Nephron (organoid): ENCODE measurements around the gene JAZF1.

Experiments
- H3K27ac Mint-ChIP-seq, 3 experiments: 2 replicates each; pipeline ENCODE4 v1.8.0; 2020; ENCODE audit warnings: mixed read lengths in 3 of 3, mild to moderate bottlenecking in 2 of 3, moderate library complexity in 1 of 3
- H3K27me3 Mint-ChIP-seq: 2 replicates; pipeline ENCODE4 v1.8.0; 2021; ENCODE audit warnings: low read depth, mild to moderate bottlenecking, moderate library complexity, mixed read lengths
- H3K36me3 Mint-ChIP-seq: 2 replicates; pipeline ENCODE4 v1.8.0; 2020; ENCODE audit warnings: low read depth, mixed read lengths
- H3K4me1 Mint-ChIP-seq: 2 replicates; pipeline ENCODE4 v1.8.0; 2020; ENCODE audit warnings: mixed read lengths
- H3K4me3 Mint-ChIP-seq, 3 experiments: 2 replicates each; pipeline ENCODE4 v1.8.0; 2020; ENCODE audit warnings: mild to moderate bottlenecking in 3 of 3, mixed read lengths in 3 of 3, moderate library complexity in 2 of 3
- H3K9me3 Mint-ChIP-seq: 2 replicates; pipeline ENCODE4 v1.8.0; 2020; ENCODE audit warnings: mixed read lengths
- TF ChIP-seq, protein P1 (sequence below), 3 experiments: fragments of 200-600 bp; sonication (generic); IDR thresholded peaks; one replicate each; pipeline ENCODE4 v1.5.0; 2021; ENCODE audit warnings: antibody characterized with exemption in 3 of 3; ENCODE audit not compliant: unreplicated experiment in 3 of 3

JAZF1 gene

GRCh38 chr7:28077616-28078015, 103.0 kb downstream of the JAZF1 start:
- Mint-ChIP-seq H3K4me1 (peaks cover 45% of the 10 kb centered on the region), H3K9me3 (no peaks in the 10 kb centered on the region), H3K27ac (peak overlapping the region in 2 of 3 experiments; percentile 7), H3K4me3 (no peak overlapping the region), H3K27me3 (no peaks in the 10 kb centered on the region), H3K36me3 (no peaks in the 10 kb centered on the region)
- TF ChIP-seq, protein P1, sequence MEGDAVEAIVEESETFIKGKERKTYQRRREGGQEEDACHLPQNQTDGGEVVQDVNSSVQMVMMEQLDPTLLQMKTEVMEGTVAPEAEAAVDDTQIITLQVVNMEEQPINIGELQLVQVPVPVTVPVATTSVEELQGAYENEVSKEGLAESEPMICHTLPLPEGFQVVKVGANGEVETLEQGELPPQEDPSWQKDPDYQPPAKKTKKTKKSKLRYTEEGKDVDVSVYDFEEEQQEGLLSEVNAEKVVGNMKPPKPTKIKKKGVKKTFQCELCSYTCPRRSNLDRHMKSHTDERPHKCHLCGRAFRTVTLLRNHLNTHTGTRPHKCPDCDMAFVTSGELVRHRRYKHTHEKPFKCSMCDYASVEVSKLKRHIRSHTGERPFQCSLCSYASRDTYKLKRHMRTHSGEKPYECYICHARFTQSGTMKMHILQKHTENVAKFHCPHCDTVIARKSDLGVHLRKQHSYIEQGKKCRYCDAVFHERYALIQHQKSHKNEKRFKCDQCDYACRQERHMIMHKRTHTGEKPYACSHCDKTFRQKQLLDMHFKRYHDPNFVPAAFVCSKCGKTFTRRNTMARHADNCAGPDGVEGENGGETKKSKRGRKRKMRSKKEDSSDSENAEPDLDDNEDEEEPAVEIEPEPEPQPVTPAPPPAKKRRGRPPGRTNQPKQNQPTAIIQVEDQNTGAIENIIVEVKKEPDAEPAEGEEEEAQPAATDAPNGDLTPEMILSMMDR (IDR thresholded peaks at IDR 0.05; ENCODE audit: unreplicated experiment in 3 of 3): no peak

GRCh38 chr7:28076423-28077200, 104.0 kb downstream of the JAZF1 start:
- H3K36me3 Mint-ChIP-seq: no peaks in the 10 kb centered on the region
- TF ChIP-seq, protein P1 (IDR thresholded peaks at IDR 0.05; ENCODE audit: unreplicated experiment in 3 of 3): no peak
- peak overlapping the region in 2 of 3 experiments; percentile 4 to 13 for H3K4me3 Mint-ChIP-seq
- no peaks in the 10 kb centered on the region for H3K27me3 Mint-ChIP-seq
- peak overlapping the region; percentile 28 to 42 (median 28) for H3K27ac Mint-ChIP-seq
- peaks cover 50% of the 10 kb centered on the region for H3K4me1 Mint-ChIP-seq
- no peaks in the 10 kb centered on the region for H3K9me3 Mint-ChIP-seq

DNA sequence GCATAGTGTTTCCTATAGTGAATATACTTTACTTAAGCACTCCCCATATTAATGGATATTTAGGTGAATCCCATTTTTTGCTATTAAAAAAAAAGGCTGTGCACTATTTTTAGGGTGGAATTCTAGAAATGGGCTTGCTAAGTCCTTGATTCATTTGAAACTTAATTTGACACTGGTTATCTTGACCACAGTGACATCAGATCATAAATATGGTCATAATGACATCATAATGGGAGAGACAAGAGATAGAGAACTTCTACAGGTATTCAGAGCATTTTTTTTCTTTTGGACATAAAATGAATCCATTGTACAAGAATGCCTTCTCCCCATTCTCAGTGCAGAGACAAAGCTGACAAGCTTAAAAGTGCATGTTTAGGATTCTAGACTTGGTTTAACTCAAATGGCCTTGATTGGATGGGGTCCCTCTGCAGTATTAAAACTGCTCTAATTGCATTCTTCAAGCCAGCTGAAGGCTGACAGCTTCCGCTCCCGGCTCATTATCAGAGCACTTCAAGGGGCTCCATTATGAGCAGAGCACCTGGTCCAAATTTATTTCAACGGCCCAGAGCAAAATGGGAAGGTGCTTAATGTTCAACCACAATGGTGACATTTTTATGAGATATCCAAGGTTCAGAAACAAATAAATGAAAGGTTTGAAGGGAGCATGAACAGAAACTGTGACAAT, 104.8 kb downstream of the JAZF1 start:
- Mint-ChIP-seq H3K9me3 (no peaks in the 10 kb centered on the region), H3K36me3 (no peaks in the 10 kb centered on the region), H3K4me3 (no peak overlapping the region), H3K4me1 (peaks cover 54% of the 10 kb centered on the region), H3K27me3 (no peaks in the 10 kb centered on the region), H3K27ac (peak overlapping the region in 1 of 3 experiments; percentile 42)
- TF ChIP-seq, protein P1 (IDR thresholded peaks at IDR 0.05; ENCODE audit: unreplicated experiment in 3 of 3): no peak

DNA sequence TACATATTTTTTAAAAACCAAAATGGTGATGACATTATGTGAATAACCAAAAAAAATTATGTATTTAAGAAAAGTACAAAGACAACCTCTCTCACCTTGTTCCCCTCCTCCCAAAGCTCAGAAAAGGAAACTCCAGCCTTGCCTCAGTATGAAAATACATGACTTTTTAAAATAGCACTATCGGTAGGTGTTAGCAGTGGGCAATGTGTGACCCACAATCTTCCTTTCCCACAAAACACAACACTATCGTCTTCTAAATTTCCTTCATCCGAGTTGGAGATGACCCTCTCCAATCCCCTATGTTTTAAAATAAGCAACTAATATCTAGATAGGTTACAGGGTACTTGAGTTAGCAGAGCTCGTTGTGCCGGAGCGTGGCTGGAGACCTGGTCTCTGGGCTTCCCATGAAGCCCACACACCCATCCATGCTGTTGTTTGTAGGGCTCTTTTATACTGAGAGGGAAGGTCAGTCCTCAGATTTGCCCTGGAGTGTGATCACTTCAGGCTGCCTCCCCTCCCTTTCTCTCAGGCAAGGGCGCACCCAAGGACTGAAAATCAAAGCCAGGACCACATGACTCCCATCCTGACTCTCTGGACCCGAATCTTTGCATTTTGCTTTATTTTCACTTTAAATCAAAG, 107.6 kb downstream of the JAZF1 start:
- peaks cover 68% of the 10 kb centered on the region for H3K4me1 Mint-ChIP-seq
- peak overlapping the region in 2 of 3 experiments; percentile 70 to 100 for H3K27ac Mint-ChIP-seq
- TF ChIP-seq, protein P1 (IDR thresholded peaks at IDR 0.05; ENCODE audit: unreplicated experiment in 3 of 3): no peak
- no peaks in the 10 kb centered on the region for H3K27me3 Mint-ChIP-seq
- no peaks in the 10 kb centered on the region for H3K36me3 Mint-ChIP-seq
- H3K4me3 Mint-ChIP-seq: no peak overlapping the region
- H3K9me3 Mint-ChIP-seq: no peaks in the 10 kb centered on the region

DNA sequence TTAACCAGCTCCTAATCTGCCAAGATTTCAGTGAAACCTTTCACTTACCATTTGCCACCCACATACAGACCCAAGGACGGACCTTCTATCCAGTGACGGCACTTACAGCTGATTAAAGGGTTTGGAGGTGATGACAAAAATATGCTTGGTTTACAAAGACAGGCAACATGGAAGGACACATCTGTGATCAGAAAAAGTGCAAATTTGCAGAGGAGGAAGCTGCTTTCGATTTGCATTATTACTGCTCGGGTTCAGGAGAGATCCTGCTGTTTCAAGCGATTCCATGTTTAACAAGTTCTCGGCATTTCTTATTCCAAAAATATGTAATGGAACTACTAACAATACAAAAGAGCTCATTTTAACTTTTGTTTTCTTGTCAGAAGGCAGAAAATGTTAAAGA, 109.0 kb downstream of the JAZF1 start:
- H3K27ac Mint-ChIP-seq: peak overlapping the region; percentile 86 to 100 (median 94)
- no peaks in the 10 kb centered on the region for H3K36me3 Mint-ChIP-seq
- no peak overlapping the region for H3K4me3 Mint-ChIP-seq
- no peaks in the 10 kb centered on the region for H3K27me3 Mint-ChIP-seq
- TF ChIP-seq, protein P1 (IDR thresholded peaks at IDR 0.05; ENCODE audit: unreplicated experiment in 3 of 3): no peak
- H3K9me3 Mint-ChIP-seq: no peaks in the 10 kb centered on the region
- H3K4me1 Mint-ChIP-seq: peaks cover 56% of the 10 kb centered on the region
